ENCODE measurements around the gene ADAMTS17.

DNA sequence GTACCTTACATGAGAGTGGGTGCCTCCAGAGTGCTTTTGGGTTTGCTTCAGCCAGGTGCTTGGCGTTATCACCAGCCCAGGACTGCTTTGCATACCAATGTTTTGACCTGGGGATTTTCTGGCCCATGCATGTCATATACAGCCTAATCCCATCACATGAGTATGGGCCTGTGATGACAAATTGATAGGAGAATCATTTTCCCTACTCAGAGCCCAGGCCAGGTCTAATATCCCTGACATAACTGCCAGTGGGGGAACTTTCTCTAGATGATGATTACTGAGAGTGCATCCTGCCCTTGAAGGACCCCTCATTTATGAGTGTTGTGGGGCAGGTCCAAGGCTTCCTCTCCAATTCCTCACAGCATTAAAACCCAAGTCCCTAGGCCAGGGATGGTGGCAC, 411.1 kb downstream of the ADAMTS17 start:
- TF ChIP-seq, protein P1, sequence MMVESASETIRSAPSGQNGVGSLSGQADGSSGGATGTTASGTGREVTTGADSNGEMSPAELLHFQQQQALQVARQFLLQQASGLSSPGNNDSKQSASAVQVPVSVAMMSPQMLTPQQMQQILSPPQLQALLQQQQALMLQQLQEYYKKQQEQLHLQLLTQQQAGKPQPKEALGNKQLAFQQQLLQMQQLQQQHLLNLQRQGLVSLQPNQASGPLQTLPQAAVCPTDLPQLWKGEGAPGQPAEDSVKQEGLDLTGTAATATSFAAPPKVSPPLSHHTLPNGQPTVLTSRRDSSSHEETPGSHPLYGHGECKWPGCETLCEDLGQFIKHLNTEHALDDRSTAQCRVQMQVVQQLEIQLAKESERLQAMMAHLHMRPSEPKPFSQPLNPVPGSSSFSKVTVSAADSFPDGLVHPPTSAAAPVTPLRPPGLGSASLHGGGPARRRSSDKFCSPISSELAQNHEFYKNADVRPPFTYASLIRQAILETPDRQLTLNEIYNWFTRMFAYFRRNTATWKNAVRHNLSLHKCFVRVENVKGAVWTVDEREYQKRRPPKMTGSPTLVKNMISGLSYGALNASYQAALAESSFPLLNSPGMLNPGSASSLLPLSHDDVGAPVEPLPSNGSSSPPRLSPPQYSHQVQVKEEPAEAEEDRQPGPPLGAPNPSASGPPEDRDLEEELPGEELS (CRISPR knock-in tag; IDR thresholded peaks at IDR 0.05) = no peak
- TF ChIP-seq CTCF (IDR thresholded peaks at IDR 0.05) (no peak), CREB1 (CRISPR knock-in tag; IDR thresholded peaks at IDR 0.05) (no peak), ATF2 (CRISPR knock-in tag; IDR thresholded peaks at IDR 0.05; ENCODE audit: borderline replicate concordance, low read depth) (no peak), ZSCAN18 (CRISPR knock-in tag; IDR thresholded peaks at IDR 0.05) (no peak), TEAD1 (CRISPR knock-in tag; IDR thresholded peaks at IDR 0.05) (no peak), ELF4 (CRISPR knock-in tag; IDR thresholded peaks at IDR 0.05; ENCODE audit: low read depth) (no peak), SMAD3 (CRISPR knock-in tag; IDR thresholded peaks at IDR 0.05; ENCODE audit: borderline replicate concordance) (no peak), ESRRA (CRISPR knock-in tag; IDR thresholded peaks at IDR 0.05; ENCODE audit: borderline replicate concordance) (no peak)
- TF ChIP-seq, protein P2, sequence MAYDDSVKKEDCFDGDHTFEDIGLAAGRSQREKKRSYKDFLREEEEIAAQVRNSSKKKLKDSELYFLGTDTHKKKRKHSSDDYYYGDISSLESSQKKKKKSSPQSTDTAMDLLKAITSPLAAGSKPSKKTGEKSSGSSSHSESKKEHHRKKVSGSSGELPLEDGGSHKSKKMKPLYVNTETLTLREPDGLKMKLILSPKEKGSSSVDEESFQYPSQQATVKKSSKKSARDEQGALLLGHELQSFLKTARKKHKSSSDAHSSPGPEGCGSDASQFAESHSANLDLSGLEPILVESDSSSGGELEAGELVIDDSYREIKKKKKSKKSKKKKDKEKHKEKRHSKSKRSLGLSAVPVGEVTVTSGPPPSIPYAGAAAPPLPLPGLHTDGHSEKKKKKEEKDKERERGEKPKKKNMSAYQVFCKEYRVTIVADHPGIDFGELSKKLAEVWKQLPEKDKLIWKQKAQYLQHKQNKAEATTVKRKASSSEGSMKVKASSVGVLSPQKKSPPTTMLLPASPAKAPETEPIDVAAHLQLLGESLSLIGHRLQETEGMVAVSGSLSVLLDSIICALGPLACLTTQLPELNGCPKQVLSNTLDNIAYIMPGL (CRISPR knock-in tag; IDR thresholded peaks at IDR 0.05) = no peak
- TF ChIP-seq, protein P3, sequence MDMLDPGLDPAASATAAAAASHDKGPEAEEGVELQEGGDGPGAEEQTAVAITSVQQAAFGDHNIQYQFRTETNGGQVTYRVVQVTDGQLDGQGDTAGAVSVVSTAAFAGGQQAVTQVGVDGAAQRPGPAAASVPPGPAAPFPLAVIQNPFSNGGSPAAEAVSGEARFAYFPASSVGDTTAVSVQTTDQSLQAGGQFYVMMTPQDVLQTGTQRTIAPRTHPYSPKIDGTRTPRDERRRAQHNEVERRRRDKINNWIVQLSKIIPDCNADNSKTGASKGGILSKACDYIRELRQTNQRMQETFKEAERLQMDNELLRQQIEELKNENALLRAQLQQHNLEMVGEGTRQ (CRISPR knock-in tag; IDR thresholded peaks at IDR 0.05) = no peak
- TF ChIP-seq, protein P4, sequence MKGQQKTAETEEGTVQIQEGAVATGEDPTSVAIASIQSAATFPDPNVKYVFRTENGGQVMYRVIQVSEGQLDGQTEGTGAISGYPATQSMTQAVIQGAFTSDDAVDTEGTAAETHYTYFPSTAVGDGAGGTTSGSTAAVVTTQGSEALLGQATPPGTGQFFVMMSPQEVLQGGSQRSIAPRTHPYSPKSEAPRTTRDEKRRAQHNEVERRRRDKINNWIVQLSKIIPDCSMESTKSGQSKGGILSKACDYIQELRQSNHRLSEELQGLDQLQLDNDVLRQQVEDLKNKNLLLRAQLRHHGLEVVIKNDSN (CRISPR knock-in tag; IDR thresholded peaks at IDR 0.05) = no peak
- TF ChIP-seq, protein P5, sequence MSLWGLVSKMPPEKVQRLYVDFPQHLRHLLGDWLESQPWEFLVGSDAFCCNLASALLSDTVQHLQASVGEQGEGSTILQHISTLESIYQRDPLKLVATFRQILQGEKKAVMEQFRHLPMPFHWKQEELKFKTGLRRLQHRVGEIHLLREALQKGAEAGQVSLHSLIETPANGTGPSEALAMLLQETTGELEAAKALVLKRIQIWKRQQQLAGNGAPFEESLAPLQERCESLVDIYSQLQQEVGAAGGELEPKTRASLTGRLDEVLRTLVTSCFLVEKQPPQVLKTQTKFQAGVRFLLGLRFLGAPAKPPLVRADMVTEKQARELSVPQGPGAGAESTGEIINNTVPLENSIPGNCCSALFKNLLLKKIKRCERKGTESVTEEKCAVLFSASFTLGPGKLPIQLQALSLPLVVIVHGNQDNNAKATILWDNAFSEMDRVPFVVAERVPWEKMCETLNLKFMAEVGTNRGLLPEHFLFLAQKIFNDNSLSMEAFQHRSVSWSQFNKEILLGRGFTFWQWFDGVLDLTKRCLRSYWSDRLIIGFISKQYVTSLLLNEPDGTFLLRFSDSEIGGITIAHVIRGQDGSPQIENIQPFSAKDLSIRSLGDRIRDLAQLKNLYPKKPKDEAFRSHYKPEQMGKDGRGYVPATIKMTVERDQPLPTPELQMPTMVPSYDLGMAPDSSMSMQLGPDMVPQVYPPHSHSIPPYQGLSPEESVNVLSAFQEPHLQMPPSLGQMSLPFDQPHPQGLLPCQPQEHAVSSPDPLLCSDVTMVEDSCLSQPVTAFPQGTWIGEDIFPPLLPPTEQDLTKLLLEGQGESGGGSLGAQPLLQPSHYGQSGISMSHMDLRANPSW (CRISPR knock-in tag; conservative IDR thresholded peaks at IDR 0.05; ENCODE audit: low read depth) = no peak
- TF ChIP-seq, protein P6, sequence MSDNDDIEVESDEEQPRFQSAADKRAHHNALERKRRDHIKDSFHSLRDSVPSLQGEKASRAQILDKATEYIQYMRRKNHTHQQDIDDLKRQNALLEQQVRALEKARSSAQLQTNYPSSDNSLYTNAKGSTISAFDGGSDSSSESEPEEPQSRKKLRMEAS (CRISPR knock-in tag; IDR thresholded peaks at IDR 0.05) = no peak
